IMR-90 (cell line): ENCODE data around the gene ARGLU1. TPM values are rescaled to one million over a fixed set of nuclear protein-coding genes. Genes with fewer than 3 reads are reported as not detected.

Experiments used
- ATAC-seq: fragments of 200-7000 bp; cut with Tn5 transposase; 2 replicates; pipeline ENCODE4 v1.9.1; 2020; ENCODE audit warnings: low read depth, mild to moderate bottlenecking, moderate library complexity
- BruUV-seq: library from RNA; stranded (reverse); fragments of 400-500 nt; replicated peaks from 2 replicates; lab custom pipeline; 2021; lab: Mats Ljungman, UMichigan
- CTCF ChIA-PET: fragments of 300-600 bp; formaldehyde crosslinking; extraction: SDS; loops from one replicate; lab custom pipeline; 2021; ENCODE audit warnings: antibody characterized with exemption; lab: Yijun Ruan, JAX
- POLR2A ChIA-PET: fragments of 300-600 bp; sonication (Branson Sonifier 250); formaldehyde crosslinking; loops from one replicate; lab custom pipeline; 2022; ENCODE audit warnings: antibody characterized with exemption; ENCODE audit not compliant: unreplicated experiment; lab: Charles Lee
- DNase-seq: peaks from one replicate; pipeline ENCODE4 v3.0.0; 2013
- H2AFZ ChIP-seq: replicated peaks from 2 replicates; pipeline ENCODE3; 2013; ENCODE audit warnings: low read length, mild to moderate bottlenecking; ENCODE audit not compliant: poor library complexity
- H2AK5ac ChIP-seq: 2 replicates; pipeline ENCODE4 v1.6.1; 2013; ENCODE audit warnings: low read depth, low read length, inconsistent platforms
- H2AK9ac ChIP-seq: replicated peaks from 2 replicates; pipeline ENCODE3; 2013; ENCODE audit warnings: mild to moderate bottlenecking, low read depth, low read length, moderate library complexity; ENCODE audit not compliant: poor library complexity
- H2BK120ac ChIP-seq: 2 replicates; pipeline ENCODE4 v1.6.1; 2013; ENCODE audit warnings: low read depth, low read length, inconsistent platforms
- H2BK15ac ChIP-seq: 3 replicates; pipeline ENCODE4 v1.6.1; 2013; ENCODE audit warnings: low read depth, low read length, inconsistent platforms
- H2BK20ac ChIP-seq: 2 replicates; pipeline ENCODE4 v1.6.1; 2013; ENCODE audit warnings: low read depth, mild to moderate bottlenecking, inconsistent platforms, low read length, moderate library complexity
- H2BK5ac ChIP-seq: 2 replicates; pipeline ENCODE4 v1.6.1; 2013; ENCODE audit warnings: mild to moderate bottlenecking, low read depth, low read length, inconsistent platforms; ENCODE audit not compliant: poor library complexity, severe bottlenecking
- H3K14ac ChIP-seq: replicated peaks from 2 replicates; pipeline ENCODE4 v1.6.1; 2013; ENCODE audit warnings: low read depth, low read length, inconsistent platforms
- H3K18ac ChIP-seq: 2 replicates; pipeline ENCODE4 v1.6.1; 2013; ENCODE audit warnings: low read depth, low read length, control low read depth
- H3K23ac ChIP-seq: 2 replicates; pipeline ENCODE4 v1.6.1; 2013; ENCODE audit warnings: low read depth, low read length, inconsistent platforms
- H3K27ac ChIP-seq: 2 replicates; pipeline ENCODE4 v1.5.1; 2013; ENCODE audit warnings: mild to moderate bottlenecking, control low read depth, low read length; ENCODE audit not compliant: insufficient read depth
- H3K27me3 ChIP-seq: 2 replicates; pipeline ENCODE4 v1.6.1; 2013; ENCODE audit warnings: low read length; ENCODE audit not compliant: control insufficient read depth, insufficient read depth
- H3K36me3 ChIP-seq: 2 replicates; pipeline ENCODE4 v1.6.1; 2013; ENCODE audit warnings: low read length, mixed read lengths; ENCODE audit not compliant: control insufficient read depth, insufficient read depth
- H3K4ac ChIP-seq: 2 replicates; pipeline ENCODE4 v1.6.1; 2013; ENCODE audit warnings: low read depth, low read length, inconsistent platforms
- H3K4me1 ChIP-seq: 2 replicates; pipeline ENCODE4 v1.6.1; 2013; ENCODE audit warnings: low read length, mixed read lengths; ENCODE audit not compliant: control insufficient read depth, insufficient read depth
- H3K4me2 ChIP-seq: 2 replicates; pipeline ENCODE4 v1.6.1; 2013; ENCODE audit warnings: low read depth, mild to moderate bottlenecking, control low read depth, low read length, moderate library complexity
- H3K4me3 ChIP-seq: 2 replicates; pipeline ENCODE4 v1.5.1; 2013; ENCODE audit warnings: low read depth, mild to moderate bottlenecking, control low read depth, low read length, moderate library complexity; ENCODE audit not compliant: insufficient read depth
- H3K56ac ChIP-seq: 2 replicates; pipeline ENCODE4 v1.6.1; 2013; ENCODE audit warnings: low read length, inconsistent platforms; ENCODE audit not compliant: insufficient read depth; ENCODE audit errors: extremely low read depth
- H3K79me1 ChIP-seq, 2 experiments: 2 replicates each; pipeline ENCODE4 v1.6.1; 2013; ENCODE audit warnings: low read length in 2 of 2, inconsistent platforms in 1 of 2, low read depth in 1 of 2
- H3K9ac ChIP-seq: 2 replicates; pipeline ENCODE4 v1.6.1; 2013; ENCODE audit warnings: low read depth, low read length, control low read depth
- H3K9me1 ChIP-seq: 2 replicates; pipeline ENCODE4 v1.6.1; 2013; ENCODE audit warnings: low read length, inconsistent platforms; ENCODE audit not compliant: insufficient read depth
- H3K9me3 ChIP-seq: 2 replicates; pipeline ENCODE4 v1.6.1; 2013; ENCODE audit warnings: low read length; ENCODE audit not compliant: control insufficient read depth, insufficient read depth
- H4K20me1 ChIP-seq: 2 replicates; pipeline ENCODE4 v1.6.1; 2013; ENCODE audit warnings: low read length, inconsistent platforms; ENCODE audit not compliant: insufficient read depth
- H4K5ac ChIP-seq: 2 replicates; pipeline ENCODE4 v1.6.1; 2013; ENCODE audit warnings: mild to moderate bottlenecking, low read depth, low read length, control low read depth
- H4K8ac ChIP-seq, 2 experiments: 2 replicates each; pipeline ENCODE4 v1.6.1; 2013; ENCODE audit warnings: low read depth in 2 of 2, low read length in 2 of 2, control low read depth in 1 of 2, inconsistent platforms in 1 of 2
- H4K91ac ChIP-seq: 2 replicates; pipeline ENCODE4 v1.6.1; 2013; ENCODE audit warnings: low read depth, low read length, inconsistent platforms; ENCODE audit not compliant: insufficient read depth
- CHD1 ChIP-seq: IDR thresholded peaks from 2 replicates; pipeline ENCODE4 v1.6.1; 2012; ENCODE audit warnings: low read depth, low read length, improper control_type of control experiment
- MXI1 ChIP-seq: IDR thresholded peaks from 2 replicates; pipeline ENCODE4 v1.6.1; 2012; ENCODE audit warnings: low read depth, mild to moderate bottlenecking, low read length, moderate library complexity, borderline replicate concordance
- NFE2L2 ChIP-seq: fragments of 150-350 bp; IDR thresholded peaks from 2 replicates; pipeline ENCODE4 v1.6.1; 2016; ENCODE audit warnings: low read depth, mild to moderate bottlenecking, low read length
- WGBS, 2 experiments: methylation state at CpG; one replicate each; pipeline versions ENCODE4 v1.1.5 to v1.1.7; 2013; ENCODE audit warnings: missing lambda C conversion rate in 2 of 2; ENCODE audit not compliant: insufficient read length in 1 of 2; ENCODE audit errors: extremely low coverage in 2 of 2; 5-methylcytosine and 5-hydroxymethylcytosine counted together
- dilution Hi-C: fragments of 300-500 bp; cut with HindIII; formaldehyde crosslinking; loops from one replicate; pipeline ENCODE4 v1.14.3; 2018; ENCODE audit warnings: low sequenced_read_pairs; ENCODE audit not compliant: unreplicated experiment
- in situ Hi-C: fragments of 300-500 bp; cut with MboI; formaldehyde crosslinking; loops from 3 replicates; pipeline ENCODE4 v1.14.3; 2019; ENCODE audit warnings: low sequenced_read_pairs, inconsistent platforms, mixed read lengths
- intact Hi-C: fragments of 100-400 bp; cut with micrococcal nuclease; formaldehyde crosslinking; loops from 2 replicates; pipeline ENCODE4 v1.10.0; 2022
- polyA plus RNA-seq, 3 experiments: library from polyadenylated mRNA; depleted of rRNA; stranded (reverse); fragments of >200 nt; gene quantifications; 2 replicates each; pipeline ENCODE4 v1.2.3, GENCODE V29; 2012; ENCODE audit warnings: low replicate concordance in 1 of 3
- total RNA-seq: library from RNA; depleted of rRNA; stranded (reverse); fragments of >200 nt; gene quantifications from 2 replicates; pipeline ENCODE4 v1.2.3, GENCODE V29; 2012
- TF ChIP-seq, protein P1 (sequence below): fragments of 150-350 bp; IDR thresholded peaks from 2 replicates; pipeline ENCODE4 v1.6.1; 2017; ENCODE audit warnings: mild to moderate bottlenecking, antibody characterized with exemption, low read length, low read depth

The ARGLU1 gene
- total and polyA plus RNA-seq, 2 of the 4 experiments (the other 2 are of a cell fraction) = 11.1 to 51.4 TPM

- intact Hi-C loops = loop anchor here (2.0 to 10.0 kb wide), 5 partner anchors 615 to 1392 kb away; no protein-coding TSS in a partner anchor
Observed at GRCh38 chr13:106529415-106530170, 38.3 kb downstream of the ARGLU1 start.

More at GRCh38 chr13:106529415-106530170, 38.3 kb downstream of the ARGLU1 start:
- dilution Hi-C loops (no loop called here), in situ Hi-C loops (loop anchor here (10.0 to 25.0 kb wide), 4 partner anchors 1092 to 1955 kb away; no protein-coding TSS in a partner anchor)
- Histone ChIP-seq H3K23ac (0 out of 2 replicates have a peak overlapping the region, but pooled peaks have one; percentile 14), H3K4me3 (no peak overlapping the region), H3K4me1 (peaks cover 5% of the 10 kb centered on the region; the same call in 1 of the 2 replicates), H3K18ac (no peak overlapping the region), H4K20me1 (no peaks in the 10 kb centered on the region), H3K79me1 (peaks cover 15 to 43% of the 10 kb centered on the region in 2 experiments; a peak in 3 of 4 replicates), H4K8ac (no peak overlapping the region), H3K27ac (no peak overlapping the region), H3K14ac (no peak overlapping the region), H3K56ac (no peak overlapping the region), H3K27me3 (no peaks in the 10 kb centered on the region), H2AK5ac (no peak overlapping the region), H2BK5ac (no peak overlapping the region), H2AFZ (no peak overlapping the region), H3K4ac (no peak overlapping the region), H3K36me3 (no peaks in the 10 kb centered on the region), H2BK15ac (no peak overlapping the region), H2BK20ac (no peak overlapping the region), H2BK120ac (no peak overlapping the region), H3K4me2 (no peak overlapping the region), H4K5ac (no peak overlapping the region), H3K9ac (no peak overlapping the region), H3K9me1 (no peaks in the 10 kb centered on the region), H4K91ac (no peak overlapping the region), H2AK9ac (no peak overlapping the region), H3K9me3 (no peaks in the 10 kb centered on the region)
- BruUV-seq = no TSS peak
- no peak for ATAC-seq
- ChIA-PET POLR2A (no interaction called here), CTCF (no interaction called here)
- no CpG with 5 or more reads among the region's 8 CpGs for WGBS, 2 experiments
- no peak for DNase-seq
- TF ChIP-seq NFE2L2 (no peak), CHD1 (no peak), MXI1 (no peak)
- TF ChIP-seq, protein P1, sequence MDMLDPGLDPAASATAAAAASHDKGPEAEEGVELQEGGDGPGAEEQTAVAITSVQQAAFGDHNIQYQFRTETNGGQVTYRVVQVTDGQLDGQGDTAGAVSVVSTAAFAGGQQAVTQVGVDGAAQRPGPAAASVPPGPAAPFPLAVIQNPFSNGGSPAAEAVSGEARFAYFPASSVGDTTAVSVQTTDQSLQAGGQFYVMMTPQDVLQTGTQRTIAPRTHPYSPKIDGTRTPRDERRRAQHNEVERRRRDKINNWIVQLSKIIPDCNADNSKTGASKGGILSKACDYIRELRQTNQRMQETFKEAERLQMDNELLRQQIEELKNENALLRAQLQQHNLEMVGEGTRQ = no peak
